ENCODE data around the gene PRKAR1B. TPM values are rescaled to one million over a fixed set of nuclear protein-coding genes. Genes with fewer than 3 reads are reported as not detected.

The PRKAR1B gene
- total and polyA plus RNA-seq, 7 experiments from 2014 or later: 16.1 to 51.4 (median 28.7) TPM

- Histone ChIP-seq H3K4me1 (ENCODE audit: control insufficient read depth in 2 of 2, insufficient read depth in 2 of 2, low read length in 2 of 2) (no peaks in the 10 kb centered on the region), H3K4me3 (ENCODE audit: low read length) (no peak overlapping the region), H3K27me3 (ENCODE audit: control insufficient read depth in 2 of 2, insufficient read depth in 2 of 2, low read length in 2 of 2) (no peaks in the 10 kb centered on the region), H3K36me3 (ENCODE audit: control insufficient read depth in 2 of 3, insufficient read depth in 3 of 3, low read length in 3 of 3) (no peaks in the 10 kb centered on the region), H3K9me3 (ENCODE audit: control insufficient read depth in 2 of 3, low read length in 3 of 3) (no peaks in the 10 kb centered on the region), H3K27ac (ENCODE audit: low read depth, low read length) (no peak overlapping the region)
- Mint-ChIP-seq H3K9me3 (no peaks in the 10 kb centered on the region), H3K27ac (no peak overlapping the region), H3K4me3 (no peak overlapping the region), H3K27me3 (no peaks in the 10 kb centered on the region), H3K4me1 (peaks cover 0 to 2% (median 0%) of the 10 kb centered on the region in 7 donors), H3K36me3 (peaks cover 0 to 6% (median 3%) of the 10 kb centered on the region in 5 donors)
- no peak for DNase-seq
- intact Hi-C loops (cut with micrococcal nuclease): no loop called here
- POLR2A ChIA-PET: no interaction called here
- CTCF ChIA-PET: interaction anchor here (0.6 to 0.8 kb wide), 2 partner anchors 15 to 342 kb away, joined by 3 read pairs; no protein-coding TSS in a partner anchor
- ATAC-seq: no peak
These were observed 76.6 kb downstream of the PRKAR1B start for GRCh38 chr7:650339-651031.

DNA sequence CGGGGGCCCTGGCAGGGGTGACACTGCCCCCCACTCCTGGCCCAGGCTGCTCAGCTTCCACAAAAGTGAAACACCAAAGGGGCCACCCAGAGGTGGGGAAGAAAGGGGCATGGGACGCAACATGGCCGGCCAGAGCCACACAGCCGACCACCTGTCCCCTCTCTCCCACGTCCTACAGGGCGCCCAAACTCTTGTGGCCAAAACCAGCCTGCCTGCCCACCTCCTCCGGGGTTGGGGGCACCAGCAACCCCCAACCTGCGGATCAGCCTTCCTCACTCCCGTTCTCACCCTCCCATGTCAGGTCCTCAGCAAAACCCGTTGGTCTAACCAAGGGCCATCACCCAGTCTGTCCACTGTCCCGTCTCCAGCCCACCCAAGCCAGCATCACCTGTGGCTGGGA lies 80.1 kb downstream of the PRKAR1B start:
- no peak overlapping the region for H3K4me3 ChIP-seq (ENCODE audit: low read length)
- Mint-ChIP-seq H3K4me3 (no peak overlapping the region), H3K36me3 (peaks cover 0 to 14% (median 9%) of the 10 kb centered on the region in 5 donors), H3K27me3 (no peaks in the 10 kb centered on the region), H3K9me3 (no peaks in the 10 kb centered on the region), H3K4me1 (peaks cover 0 to 4% (median 0%) of the 10 kb centered on the region in 7 donors), H3K27ac (peak overlapping the region in 1 of 9 donors; percentile 59)
- no peak for ATAC-seq
- peaks cover 0 to 8% (median 4%) of the 10 kb centered on the region in 3 experiments for H3K36me3 ChIP-seq (ENCODE audit: control insufficient read depth in 2 of 3, insufficient read depth in 3 of 3, low read length in 3 of 3)
- ChIA-PET POLR2A (interaction anchor here (1.0 kb wide), 1 partner anchor 41 kb away, joined by 3 read pairs; no protein-coding TSS in a partner anchor), CTCF (no interaction called here)
- no peaks in the 10 kb centered on the region for H3K4me1 ChIP-seq (ENCODE audit: control insufficient read depth in 2 of 2, insufficient read depth in 2 of 2, low read length in 2 of 2)
- H3K27ac ChIP-seq (ENCODE audit: low read depth, low read length): no peak overlapping the region
- no peaks in the 10 kb centered on the region for H3K27me3 ChIP-seq (ENCODE audit: control insufficient read depth in 2 of 2, insufficient read depth in 2 of 2, low read length in 2 of 2)
- intact Hi-C loops (cut with micrococcal nuclease): no loop called here
- DNase-seq: no peak
- H3K9me3 ChIP-seq (ENCODE audit: control insufficient read depth in 2 of 3, low read length in 3 of 3): peaks cover 0 to 7% (median 5%) of the 10 kb centered on the region in 3 experiments

- Histone ChIP-seq H3K4me3 (ENCODE audit: low read length) (no peak overlapping the region), H3K4me1 (ENCODE audit: control insufficient read depth in 2 of 2, insufficient read depth in 2 of 2, low read length in 2 of 2) (no peaks in the 10 kb centered on the region), H3K9me3 (ENCODE audit: control insufficient read depth in 2 of 3, low read length in 3 of 3) (peaks cover 0 to 7% (median 5%) of the 10 kb centered on the region in 3 experiments), H3K36me3 (ENCODE audit: control insufficient read depth in 2 of 3, insufficient read depth in 3 of 3, low read length in 3 of 3) (peaks cover 0 to 8% (median 4%) of the 10 kb centered on the region in 3 experiments), H3K27ac (ENCODE audit: low read depth, low read length) (no peak overlapping the region), H3K27me3 (ENCODE audit: control insufficient read depth in 2 of 2, insufficient read depth in 2 of 2, low read length in 2 of 2) (no peaks in the 10 kb centered on the region)
- Mint-ChIP-seq H3K9me3 (no peaks in the 10 kb centered on the region), H3K4me3 (no peak overlapping the region), H3K27ac (no peak overlapping the region), H3K4me1 (peaks cover 0 to 4% (median 0%) of the 10 kb centered on the region in 7 donors), H3K27me3 (no peaks in the 10 kb centered on the region), H3K36me3 (peaks cover 0 to 15% (median 10%) of the 10 kb centered on the region in 5 donors)
- intact Hi-C loops (cut with micrococcal nuclease): no loop called here
- DNase-seq (no peak), ATAC-seq (no peak)
- CTCF ChIA-PET: no interaction called here
- POLR2A ChIA-PET: interaction anchor here (1.0 kb wide), 1 partner anchor 40 kb away, joined by 3 read pairs; no protein-coding TSS in a partner anchor
These were observed 80.6 kb downstream of the PRKAR1B start for GRCh38 chr7:646487-646886.

- intact Hi-C loops (cut with micrococcal nuclease): no loop called here
- POLR2A ChIA-PET: interaction anchor here (1.0 kb wide), 1 partner anchor 39 kb away, joined by 3 read pairs; no protein-coding TSS in a partner anchor
- Histone ChIP-seq H3K36me3 (ENCODE audit: control insufficient read depth in 2 of 3, insufficient read depth in 3 of 3, low read length in 3 of 3) (peaks cover 0 to 8% (median 4%) of the 10 kb centered on the region in 3 experiments), H3K27me3 (ENCODE audit: control insufficient read depth in 2 of 2, insufficient read depth in 2 of 2, low read length in 2 of 2) (no peaks in the 10 kb centered on the region), H3K9me3 (ENCODE audit: control insufficient read depth in 2 of 3, low read length in 3 of 3) (peaks cover 0 to 7% (median 5%) of the 10 kb centered on the region in 3 experiments), H3K27ac (ENCODE audit: low read depth, low read length) (no peak overlapping the region), H3K4me1 (ENCODE audit: control insufficient read depth in 2 of 2, insufficient read depth in 2 of 2, low read length in 2 of 2) (no peaks in the 10 kb centered on the region), H3K4me3 (ENCODE audit: low read length) (no peak overlapping the region)
- H3K36me3 Mint-ChIP-seq: peaks cover 0 to 15% (median 13%) of the 10 kb centered on the region in 5 donors
- H3K9me3 Mint-ChIP-seq: no peaks in the 10 kb centered on the region
- ATAC-seq: no peak
- H3K4me3 Mint-ChIP-seq: no peak overlapping the region
- no peak overlapping the region for H3K27ac Mint-ChIP-seq
- CTCF ChIA-PET: interaction anchor here (0.5 kb wide), 1 partner anchor 311 kb away, joined by 6 read pairs; no protein-coding TSS in a partner anchor
- DNase-seq: no peak
- no peaks in the 10 kb centered on the region for H3K27me3 Mint-ChIP-seq
- peaks cover 2 to 8% (median 7%) of the 10 kb centered on the region in 7 donors for H3K4me1 Mint-ChIP-seq
These were observed 81.5 kb downstream of the PRKAR1B start for GRCh38 chr7:645606-646005.

DNA sequence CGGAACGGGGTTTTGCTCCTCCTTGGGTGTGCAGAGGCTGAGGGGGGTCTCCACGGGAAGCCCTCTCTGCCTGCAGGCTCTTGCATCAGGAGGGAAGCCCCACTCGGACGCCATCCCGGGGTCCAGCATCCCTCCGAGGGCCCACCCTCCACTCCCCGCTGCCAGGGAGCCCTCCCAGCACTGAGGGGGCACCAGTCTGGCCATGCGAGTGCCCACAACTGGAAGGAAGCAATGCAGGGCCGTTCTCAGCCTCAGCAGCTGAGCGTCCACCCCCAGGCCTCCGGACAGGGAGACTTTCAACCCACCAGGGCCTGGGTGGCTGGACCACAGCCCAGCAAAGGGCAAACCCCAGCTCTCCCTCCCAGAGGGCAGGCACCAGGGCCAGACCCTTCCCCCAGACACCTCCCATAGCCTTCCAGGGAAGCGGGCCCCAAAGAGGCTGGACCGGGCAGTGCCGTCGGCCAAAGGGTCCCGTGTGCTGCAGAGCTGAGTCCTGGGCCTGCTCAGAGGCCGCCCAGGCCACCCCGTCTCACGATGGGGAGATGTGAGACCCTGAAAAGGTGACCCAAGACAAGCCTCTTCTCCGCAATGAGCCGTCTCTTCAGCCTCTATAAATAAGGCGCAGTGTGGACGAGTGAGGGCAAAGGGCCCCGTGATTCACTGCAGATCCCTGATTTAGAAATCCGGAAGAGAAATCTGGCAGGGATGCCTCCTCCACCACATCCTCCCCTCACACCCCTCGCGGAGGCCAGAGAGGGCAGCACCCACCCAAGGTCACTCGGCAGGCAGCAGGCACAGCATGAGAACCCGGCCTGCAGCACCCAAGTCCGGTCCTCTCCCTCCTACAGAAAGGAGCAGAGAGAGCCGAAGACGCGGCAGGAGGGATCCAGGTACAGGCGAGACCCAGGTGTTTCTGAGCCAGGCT lies 82.4 kb downstream of the PRKAR1B start:
- H3K27me3 ChIP-seq (ENCODE audit: control insufficient read depth in 2 of 2, insufficient read depth in 2 of 2, low read length in 2 of 2): no peaks in the 10 kb centered on the region
- DNase-seq: no peak
- Mint-ChIP-seq H3K27me3 (no peaks in the 10 kb centered on the region), H3K27ac (no peak overlapping the region), H3K4me1 (peaks cover 6 to 15% (median 11%) of the 10 kb centered on the region in 7 donors), H3K4me3 (no peak overlapping the region), H3K9me3 (no peaks in the 10 kb centered on the region), H3K36me3 (peaks cover 0 to 15% (median 15%) of the 10 kb centered on the region in 5 donors)
- H3K4me1 ChIP-seq (ENCODE audit: control insufficient read depth in 2 of 2, insufficient read depth in 2 of 2, low read length in 2 of 2): no peaks in the 10 kb centered on the region
- peaks cover 0 to 8% (median 4%) of the 10 kb centered on the region in 3 experiments for H3K36me3 ChIP-seq (ENCODE audit: control insufficient read depth in 2 of 3, insufficient read depth in 3 of 3, low read length in 3 of 3)
- H3K4me3 ChIP-seq (ENCODE audit: low read length): no peak overlapping the region
- no peak overlapping the region for H3K27ac ChIP-seq (ENCODE audit: low read depth, low read length)
- ATAC-seq: no peak
- ChIA-PET CTCF (no interaction called here), POLR2A (no interaction called here)
- H3K9me3 ChIP-seq (ENCODE audit: control insufficient read depth in 2 of 3, low read length in 3 of 3): peaks cover 0 to 7% (median 5%) of the 10 kb centered on the region in 3 experiments
- intact Hi-C loops (cut with micrococcal nuclease): no loop called here

DNA sequence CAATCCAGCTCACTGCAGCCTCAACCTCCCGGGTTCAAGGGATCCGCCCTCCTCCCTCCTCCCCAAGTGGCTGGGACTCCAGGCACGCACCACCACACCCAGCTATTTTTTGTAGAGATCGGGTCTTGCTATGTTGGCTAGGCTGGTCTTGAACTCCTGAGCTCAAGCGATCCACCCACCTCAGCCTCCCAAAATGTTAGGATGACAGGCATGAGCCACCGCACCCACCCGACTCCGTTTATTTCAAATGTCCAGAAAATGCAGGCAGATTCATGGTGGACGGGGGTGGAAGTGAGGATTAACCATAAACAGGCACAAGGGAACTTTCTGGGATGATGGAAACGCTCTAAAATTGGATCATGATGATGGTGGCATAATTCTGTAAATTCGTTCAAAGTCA lies 85.1 kb downstream of the PRKAR1B start:
- intact Hi-C loops (cut with micrococcal nuclease): loop anchor here in 1 of 2 donors (2.0 kb wide), 2 partner anchors 23 to 57 kb away; no protein-coding TSS in a partner anchor
- CTCF ChIA-PET: no interaction called here
- peak overlapping the region in 1 of 9 donors; percentile 21 for H3K27ac Mint-ChIP-seq

More for the DNA sequence above, 85.1 kb downstream of the PRKAR1B start:
- Histone ChIP-seq H3K36me3 (ENCODE audit: control insufficient read depth in 2 of 3, insufficient read depth in 3 of 3, low read length in 3 of 3) (peaks cover 0 to 8% (median 4%) of the 10 kb centered on the region in 3 experiments), H3K27me3 (ENCODE audit: control insufficient read depth in 2 of 2, insufficient read depth in 2 of 2, low read length in 2 of 2) (no peaks in the 10 kb centered on the region), H3K4me3 (ENCODE audit: low read length) (no peak overlapping the region), H3K27ac (ENCODE audit: low read depth, low read length) (no peak overlapping the region), H3K9me3 (ENCODE audit: control insufficient read depth in 2 of 3, low read length in 3 of 3) (peaks cover 0 to 7% (median 5%) of the 10 kb centered on the region in 3 experiments), H3K4me1 (ENCODE audit: control insufficient read depth in 2 of 2, insufficient read depth in 2 of 2, low read length in 2 of 2) (no peaks in the 10 kb centered on the region)
- ATAC-seq (no peak), DNase-seq (no peak)
- Mint-ChIP-seq H3K4me3 (no peak overlapping the region), H3K27me3 (no peaks in the 10 kb centered on the region), H3K36me3 (peaks cover 0 to 15% (median 12%) of the 10 kb centered on the region in 5 donors), H3K4me1 (peaks cover 9 to 27% (median 23%) of the 10 kb centered on the region in 7 donors), H3K9me3 (no peaks in the 10 kb centered on the region)
- POLR2A ChIA-PET: interaction anchor here (0.7 kb wide), 1 partner anchor 23 kb away, joined by 3 read pairs; no protein-coding TSS in a partner anchor

All from naive thymus-derived CD4-positive, alpha-beta T cell (primary cell).